ENCODE data around the gene SMCO2.

Gene SMCO2

GRCh38 chr12:27446436-27446835 lies at the start of gene SMCO2:
TSS of gene SMCO2 (plus strand) at chr12:27446736. CDS start at chr12:27470632, 23,896 bp downstream.
- Histone ChIP-seq H3F3A (ENCODE audit: control insufficient read depth, insufficient read depth) (no peaks in the 10 kb centered on the region), H3K4me2 (ENCODE audit: low read length) (no peak within 1 kb of the TSS)

GRCh38 chr12:27398466-27398865 lies 48.1 kb upstream of the SMCO2 start:
- TF ChIP-seq EZH2phosphoT487 (IDR thresholded peaks at IDR 0.05; ENCODE audit: borderline replicate concordance, low read length) (no peak), CTCF (IDR thresholded peaks at IDR 0.05; ENCODE audit: low read depth, low read length, poor library complexity, severe bottlenecking) (no peak)
- H3F3A ChIP-seq (ENCODE audit: control insufficient read depth, insufficient read depth) = no peaks in the 10 kb centered on the region

More at GRCh38 chr12:27446436-27446835, at the start of gene SMCO2:
- Histone ChIP-seq H3K4me3 (ENCODE audit: low read length) (no peak within 1 kb of the TSS), H3K27me3 (ENCODE audit: control insufficient read depth, low read length) (no peaks in the 10 kb centered on the region), H3K36me3 (ENCODE audit: control insufficient read depth, low read length) (no peaks in the 10 kb centered on the region), H3K9me3 (ENCODE audit: control insufficient read depth, insufficient read depth, low read length) (no peaks in the 10 kb centered on the region), H3K4me1 (ENCODE audit: control insufficient read depth, low read length) (no peaks in the 10 kb centered on the region), H3K27ac (ENCODE audit: low read depth, low read length) (no peak within 1 kb of the TSS), H3K79me2 (ENCODE audit: control insufficient read depth, low read length) (no peaks in the 10 kb centered on the region), H4K20me1 (ENCODE audit: control insufficient read depth, insufficient read depth, low read depth, low read length) (no peaks in the 10 kb centered on the region), H3K9me2 (replicated peaks; ENCODE audit: control insufficient read depth, low read length) (no peaks in the 10 kb centered on the region)
- TF ChIP-seq EZH2phosphoT487 (IDR thresholded peaks at IDR 0.05; ENCODE audit: borderline replicate concordance, low read length) (no peak), CTCF (IDR thresholded peaks at IDR 0.05; ENCODE audit: low read depth, low read length, poor library complexity, severe bottlenecking) (no peak)

GRCh38 chr12:27399074-27399473 lies 47.5 kb upstream of the SMCO2 start:
- H3K4me3 ChIP-seq (ENCODE audit: low read length) = no peak overlapping the region
- no peaks in the 10 kb centered on the region for H4K20me1 ChIP-seq (ENCODE audit: control insufficient read depth, insufficient read depth, low read depth, low read length)
- H3K4me2 ChIP-seq (ENCODE audit: low read length) = no peak overlapping the region
- no peaks in the 10 kb centered on the region for H3K9me2 ChIP-seq (replicated peaks; ENCODE audit: control insufficient read depth, low read length)
- no peaks in the 10 kb centered on the region for H3K4me1 ChIP-seq (ENCODE audit: control insufficient read depth, low read length)
- H3K79me2 ChIP-seq (ENCODE audit: control insufficient read depth, low read length) = no peaks in the 10 kb centered on the region
- H3K27me3 ChIP-seq (ENCODE audit: control insufficient read depth, low read length) = no peaks in the 10 kb centered on the region
- no peak overlapping the region for H3K27ac ChIP-seq (ENCODE audit: low read depth, low read length)
- TF ChIP-seq EZH2phosphoT487 (IDR thresholded peaks at IDR 0.05; ENCODE audit: borderline replicate concordance, low read length) = no peak
- TF ChIP-seq CTCF (IDR thresholded peaks at IDR 0.05; ENCODE audit: low read depth, low read length, poor library complexity, severe bottlenecking) = no peak
- no peaks in the 10 kb centered on the region for H3K9me3 ChIP-seq (ENCODE audit: control insufficient read depth, insufficient read depth, low read length)
- H3K36me3 ChIP-seq (ENCODE audit: control insufficient read depth, low read length) = no peaks in the 10 kb centered on the region
- no peaks in the 10 kb centered on the region for H3F3A ChIP-seq (ENCODE audit: control insufficient read depth, insufficient read depth)

More at GRCh38 chr12:27398466-27398865, 48.1 kb upstream of the SMCO2 start:
- Histone ChIP-seq H3K4me1 (ENCODE audit: control insufficient read depth, low read length) (no peaks in the 10 kb centered on the region), H3K27me3 (ENCODE audit: control insufficient read depth, low read length) (no peaks in the 10 kb centered on the region), H3K36me3 (ENCODE audit: control insufficient read depth, low read length) (no peaks in the 10 kb centered on the region), H4K20me1 (ENCODE audit: control insufficient read depth, insufficient read depth, low read depth, low read length) (no peaks in the 10 kb centered on the region), H3K4me3 (ENCODE audit: low read length) (no peak overlapping the region), H3K27ac (ENCODE audit: low read depth, low read length) (no peak overlapping the region), H3K79me2 (ENCODE audit: control insufficient read depth, low read length) (no peaks in the 10 kb centered on the region), H3K9me2 (replicated peaks; ENCODE audit: control insufficient read depth, low read length) (no peaks in the 10 kb centered on the region), H3K9me3 (ENCODE audit: control insufficient read depth, insufficient read depth, low read length) (no peaks in the 10 kb centered on the region), H3K4me2 (ENCODE audit: low read length) (no peak overlapping the region)
